ENCODE results near the gene PCDH1. TPM values are rescaled to one million over a fixed set of nuclear protein-coding genes. Genes with fewer than 3 reads are reported as not detected.

The PCDH1 gene
- total and polyA plus RNA-seq, 2 of the 8 experiments (the other 6 are each of a cell fraction or from before 2014, with no cell fraction given): 101 to 102 TPM

DNA sequence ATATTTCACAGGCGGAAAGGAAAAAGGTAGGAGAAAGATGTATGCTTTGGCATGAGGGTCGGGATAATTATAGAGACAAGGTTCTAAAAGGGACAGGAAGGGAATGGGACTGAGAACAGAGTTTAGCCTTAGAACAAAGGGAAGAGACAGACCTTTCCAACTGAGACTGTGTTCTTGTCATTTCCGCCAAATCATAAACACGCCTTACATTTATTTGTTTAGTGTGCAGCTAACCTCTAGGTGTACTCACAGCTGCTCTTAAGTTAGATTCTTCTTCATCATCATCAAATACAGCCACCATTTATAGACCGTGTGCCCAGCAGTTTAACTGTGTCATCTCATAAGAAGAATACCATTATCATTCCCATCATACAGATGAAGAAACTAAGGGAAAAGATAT, 39.5 kb upstream of the PCDH1 start (continued):
- TF ChIP-seq, protein P1, sequence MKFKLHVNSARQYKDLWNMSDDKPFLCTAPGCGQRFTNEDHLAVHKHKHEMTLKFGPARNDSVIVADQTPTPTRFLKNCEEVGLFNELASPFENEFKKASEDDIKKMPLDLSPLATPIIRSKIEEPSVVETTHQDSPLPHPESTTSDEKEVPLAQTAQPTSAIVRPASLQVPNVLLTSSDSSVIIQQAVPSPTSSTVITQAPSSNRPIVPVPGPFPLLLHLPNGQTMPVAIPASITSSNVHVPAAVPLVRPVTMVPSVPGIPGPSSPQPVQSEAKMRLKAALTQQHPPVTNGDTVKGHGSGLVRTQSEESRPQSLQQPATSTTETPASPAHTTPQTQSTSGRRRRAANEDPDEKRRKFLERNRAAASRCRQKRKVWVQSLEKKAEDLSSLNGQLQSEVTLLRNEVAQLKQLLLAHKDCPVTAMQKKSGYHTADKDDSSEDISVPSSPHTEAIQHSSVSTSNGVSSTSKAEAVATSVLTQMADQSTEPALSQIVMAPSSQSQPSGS (IDR thresholded peaks at IDR 0.05; ENCODE audit: low read length): no peak
- TF ChIP-seq SP1 (IDR thresholded peaks at IDR 0.05; ENCODE audit: low read depth, low read length) (no peak), GABPA (IDR thresholded peaks at IDR 0.05; ENCODE audit: borderline replicate concordance, insufficient read depth, low read length) (no peak)

All from H1 (cell line).